Mesothelial cell of epicardium (in vitro differentiated cells): ENCODE results near the gene CNTN1. TPM values are rescaled to one million over a fixed set of nuclear protein-coding genes. Genes with fewer than 3 reads are reported as not detected.

ENCODE experiments used
- DNase-seq, 2 experiments: peaks; one replicate each; pipeline ENCODE4 v3.0.0; 2021; ENCODE audit warnings: low spot score in 2 of 2; ENCODE audit not compliant: unreplicated experiment in 2 of 2
- H3K27ac Mint-ChIP-seq: 2 replicates; pipeline ENCODE4 v1.8.0; 2021; ENCODE audit warnings: mixed read lengths
- H3K27me3 Mint-ChIP-seq: 2 replicates; pipeline ENCODE4 v1.8.0; 2021; ENCODE audit warnings: low read depth, mixed read lengths
- H3K36me3 Mint-ChIP-seq: 2 replicates; pipeline ENCODE4 v1.8.0; 2021; ENCODE audit warnings: mixed read lengths
- H3K4me1 Mint-ChIP-seq: 2 replicates; pipeline ENCODE4 v1.8.0; 2021; ENCODE audit warnings: mixed read lengths
- H3K4me3 Mint-ChIP-seq: 2 replicates; pipeline ENCODE4 v1.8.0; 2021; ENCODE audit warnings: mild to moderate bottlenecking, moderate library complexity, mixed read lengths
- H3K9me3 Mint-ChIP-seq: 2 replicates; pipeline ENCODE4 v1.8.0; 2021; ENCODE audit warnings: mixed read lengths
- total RNA-seq: library from RNA; stranded (reverse); gene quantifications from 3 replicates; pipeline ENCODE4 v1.2.1, GENCODE V29; 2021
- TF ChIP-seq, protein P1 (sequence below): fragments of 200-600 bp; sonication (generic); IDR thresholded peaks from one replicate; pipeline ENCODE4 v1.5.0; 2021; ENCODE audit warnings: antibody characterized with exemption; ENCODE audit not compliant: unreplicated experiment

Gene CNTN1
- total RNA-seq, 1 donor from 2014 or later, result 22.4 TPM

DNA sequence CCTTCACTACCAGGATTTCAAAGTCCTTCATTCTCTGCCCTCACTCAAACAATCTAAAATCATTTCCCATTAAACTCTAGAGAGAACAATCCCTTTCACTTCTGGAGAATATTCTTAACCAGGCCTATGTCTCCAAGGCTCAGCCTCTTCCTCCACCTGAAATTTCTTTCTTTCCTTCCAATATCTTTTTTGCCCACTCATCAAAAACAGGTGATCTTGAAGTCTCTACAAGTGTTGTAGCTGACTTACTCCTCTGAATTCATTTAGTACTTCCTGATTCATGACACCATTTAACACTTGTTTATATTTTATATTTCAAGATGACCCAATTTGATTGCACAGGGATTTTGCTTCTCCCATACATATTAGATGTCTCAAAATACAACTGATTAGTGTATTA, 429.1 kb downstream of the CNTN1 start:
- Mint-ChIP-seq H3K27ac (no peak overlapping the region), H3K36me3 (no peaks in the 10 kb centered on the region), H3K9me3 (peaks cover 3% of the 10 kb centered on the region), H3K4me1 (peaks cover 16% of the 10 kb centered on the region), H3K4me3 (no peak overlapping the region), H3K27me3 (no peaks in the 10 kb centered on the region)
- no peak for DNase-seq
- TF ChIP-seq, protein P1, sequence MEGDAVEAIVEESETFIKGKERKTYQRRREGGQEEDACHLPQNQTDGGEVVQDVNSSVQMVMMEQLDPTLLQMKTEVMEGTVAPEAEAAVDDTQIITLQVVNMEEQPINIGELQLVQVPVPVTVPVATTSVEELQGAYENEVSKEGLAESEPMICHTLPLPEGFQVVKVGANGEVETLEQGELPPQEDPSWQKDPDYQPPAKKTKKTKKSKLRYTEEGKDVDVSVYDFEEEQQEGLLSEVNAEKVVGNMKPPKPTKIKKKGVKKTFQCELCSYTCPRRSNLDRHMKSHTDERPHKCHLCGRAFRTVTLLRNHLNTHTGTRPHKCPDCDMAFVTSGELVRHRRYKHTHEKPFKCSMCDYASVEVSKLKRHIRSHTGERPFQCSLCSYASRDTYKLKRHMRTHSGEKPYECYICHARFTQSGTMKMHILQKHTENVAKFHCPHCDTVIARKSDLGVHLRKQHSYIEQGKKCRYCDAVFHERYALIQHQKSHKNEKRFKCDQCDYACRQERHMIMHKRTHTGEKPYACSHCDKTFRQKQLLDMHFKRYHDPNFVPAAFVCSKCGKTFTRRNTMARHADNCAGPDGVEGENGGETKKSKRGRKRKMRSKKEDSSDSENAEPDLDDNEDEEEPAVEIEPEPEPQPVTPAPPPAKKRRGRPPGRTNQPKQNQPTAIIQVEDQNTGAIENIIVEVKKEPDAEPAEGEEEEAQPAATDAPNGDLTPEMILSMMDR, result no peak
